ENCODE measurements around the gene SKAP1. TPM values are rescaled to one million over a fixed set of nuclear protein-coding genes. Genes with fewer than 3 reads are reported as not detected.

SKAP1 gene
- total RNA-seq, 1 donor from 2014 or later = not detected

DNA sequence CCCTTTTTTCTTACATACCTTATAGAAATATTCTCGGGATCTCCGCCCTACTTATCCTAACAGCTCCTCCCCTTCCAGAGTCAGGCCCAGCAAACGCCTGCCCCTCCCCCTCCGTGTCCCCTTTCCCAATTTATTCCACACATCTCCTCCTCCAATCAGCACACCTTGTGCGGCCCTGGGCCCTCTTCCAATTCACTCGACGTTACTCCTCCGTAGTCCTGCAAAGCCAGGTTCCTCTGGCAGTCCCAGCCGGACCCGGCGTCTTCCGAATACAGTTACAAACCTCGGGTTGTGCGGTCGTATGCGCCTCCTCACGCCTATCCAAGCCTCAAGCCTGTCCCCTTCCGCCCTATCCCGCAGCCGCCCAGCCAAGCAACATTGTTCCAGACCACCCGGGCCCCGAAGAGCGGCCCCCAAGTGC, 329.4 kb downstream of the SKAP1 start:
- DNase-seq (ENCODE audit: low read depth) (peak; percentile 53), FAIRE-seq (no peak)
- TF ChIP-seq EZH2 (IDR thresholded peaks at IDR 0.05; ENCODE audit: insufficient read depth, low read length) = no peak
- TF ChIP-seq, protein P1, sequence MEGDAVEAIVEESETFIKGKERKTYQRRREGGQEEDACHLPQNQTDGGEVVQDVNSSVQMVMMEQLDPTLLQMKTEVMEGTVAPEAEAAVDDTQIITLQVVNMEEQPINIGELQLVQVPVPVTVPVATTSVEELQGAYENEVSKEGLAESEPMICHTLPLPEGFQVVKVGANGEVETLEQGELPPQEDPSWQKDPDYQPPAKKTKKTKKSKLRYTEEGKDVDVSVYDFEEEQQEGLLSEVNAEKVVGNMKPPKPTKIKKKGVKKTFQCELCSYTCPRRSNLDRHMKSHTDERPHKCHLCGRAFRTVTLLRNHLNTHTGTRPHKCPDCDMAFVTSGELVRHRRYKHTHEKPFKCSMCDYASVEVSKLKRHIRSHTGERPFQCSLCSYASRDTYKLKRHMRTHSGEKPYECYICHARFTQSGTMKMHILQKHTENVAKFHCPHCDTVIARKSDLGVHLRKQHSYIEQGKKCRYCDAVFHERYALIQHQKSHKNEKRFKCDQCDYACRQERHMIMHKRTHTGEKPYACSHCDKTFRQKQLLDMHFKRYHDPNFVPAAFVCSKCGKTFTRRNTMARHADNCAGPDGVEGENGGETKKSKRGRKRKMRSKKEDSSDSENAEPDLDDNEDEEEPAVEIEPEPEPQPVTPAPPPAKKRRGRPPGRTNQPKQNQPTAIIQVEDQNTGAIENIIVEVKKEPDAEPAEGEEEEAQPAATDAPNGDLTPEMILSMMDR (IDR thresholded peaks at IDR 0.05; ENCODE audit: insufficient read depth, low read depth, low read length) = no peak
- Mint-ChIP-seq H3K4me1 (ENCODE audit: low read depth, unreplicated experiment) (no peaks in the 10 kb centered on the region), H3K36me3 (ENCODE audit: low read depth, unreplicated experiment) (peaks cover under 1% of the 10 kb centered on the region), H3K4me3 (ENCODE audit: unreplicated experiment) (peak overlapping the region; percentile 99), H3K27ac (ENCODE audit: unreplicated experiment) (peak overlapping the region; percentile 28), H3K27me3 (ENCODE audit: low read depth, unreplicated experiment) (no peaks in the 10 kb centered on the region), H3K9me3 (ENCODE audit: unreplicated experiment) (no peaks in the 10 kb centered on the region)
- H3K9me3 ChIP-seq (ENCODE audit: insufficient read depth, low read depth, low read length) = no peaks in the 10 kb centered on the region
- peaks cover 3% of the 10 kb centered on the region for H3K36me3 ChIP-seq (ENCODE audit: insufficient read depth, low read length)
- H3K4me3 ChIP-seq (ENCODE audit: insufficient read depth, low read depth, low read length) = peak overlapping the region; percentile 79
- peak overlapping the region; percentile 84 for H3K27ac ChIP-seq (ENCODE audit: low read depth, low read length)
- peaks cover 6% of the 10 kb centered on the region for H3K4me1 ChIP-seq (ENCODE audit: insufficient read depth, low read length)
- no peaks in the 10 kb centered on the region for H3K27me3 ChIP-seq (ENCODE audit: insufficient read depth, low read length)
- H4K20me1 ChIP-seq (ENCODE audit: insufficient read depth, low read length) = peaks cover 43% of the 10 kb centered on the region
- peak overlapping the region; percentile 85 for H3K4me2 ChIP-seq (ENCODE audit: low read length)
- H3K79me2 ChIP-seq (ENCODE audit: insufficient read depth, low read length) = peaks cover 58% of the 10 kb centered on the region
- H2AFZ ChIP-seq (ENCODE audit: low read depth, low read length) = peak overlapping the region; percentile 88
- peak overlapping the region; percentile 85 for H3K9ac ChIP-seq (ENCODE audit: low read length)

DNA sequence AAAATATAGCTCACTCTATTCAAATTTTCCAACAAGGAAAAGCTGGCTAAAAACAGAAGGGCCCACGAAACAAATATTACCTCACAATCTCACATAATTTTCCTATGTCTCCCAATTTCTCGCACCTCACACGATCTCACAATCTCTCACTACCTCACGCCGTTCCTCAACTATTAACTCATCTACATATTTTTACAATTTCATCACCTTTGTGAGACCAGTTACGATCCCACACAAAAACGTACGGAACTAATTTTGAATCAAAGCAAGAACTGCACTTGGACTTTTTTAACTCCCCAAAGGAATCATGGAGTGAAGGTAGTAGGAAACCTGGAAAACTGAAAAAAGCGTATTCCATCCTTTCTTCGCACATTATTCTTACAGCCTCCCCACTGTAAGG, 329.9 kb downstream of the SKAP1 start:
- H3K27me3 ChIP-seq (ENCODE audit: insufficient read depth, low read length) = no peaks in the 10 kb centered on the region
- DNase-seq (ENCODE audit: low read depth) (peak; percentile 75), FAIRE-seq (no peak)
- peak overlapping the region; percentile 85 for H3K4me2 ChIP-seq (ENCODE audit: low read length)
- H3K9ac ChIP-seq (ENCODE audit: low read length) = peak overlapping the region; percentile 85
- Mint-ChIP-seq H3K4me1 (ENCODE audit: low read depth, unreplicated experiment) (no peaks in the 10 kb centered on the region), H3K27ac (ENCODE audit: unreplicated experiment) (peak overlapping the region; percentile 28), H3K9me3 (ENCODE audit: unreplicated experiment) (no peaks in the 10 kb centered on the region), H3K27me3 (ENCODE audit: low read depth, unreplicated experiment) (no peaks in the 10 kb centered on the region), H3K36me3 (ENCODE audit: low read depth, unreplicated experiment) (peaks cover 2% of the 10 kb centered on the region), H3K4me3 (ENCODE audit: unreplicated experiment) (peak overlapping the region; percentile 99)
- TF ChIP-seq EZH2 (IDR thresholded peaks at IDR 0.05; ENCODE audit: insufficient read depth, low read length) = no peak
- TF ChIP-seq, protein P1 (IDR thresholded peaks at IDR 0.05; ENCODE audit: insufficient read depth, low read depth, low read length) = no peak
- H3K36me3 ChIP-seq (ENCODE audit: insufficient read depth, low read length) = peaks cover 3% of the 10 kb centered on the region
- peak overlapping the region; percentile 79 for H3K4me3 ChIP-seq (ENCODE audit: insufficient read depth, low read depth, low read length)
- H2AFZ ChIP-seq (ENCODE audit: low read depth, low read length) = no peak overlapping the region
- H3K79me2 ChIP-seq (ENCODE audit: insufficient read depth, low read length) = peaks cover 62% of the 10 kb centered on the region
- H3K4me1 ChIP-seq (ENCODE audit: insufficient read depth, low read length) = peaks cover 6% of the 10 kb centered on the region
- H3K27ac ChIP-seq (ENCODE audit: low read depth, low read length) = peak overlapping the region; percentile 84
- H4K20me1 ChIP-seq (ENCODE audit: insufficient read depth, low read length) = peaks cover 47% of the 10 kb centered on the region
- no peaks in the 10 kb centered on the region for H3K9me3 ChIP-seq (ENCODE audit: insufficient read depth, low read depth, low read length)

DNA sequence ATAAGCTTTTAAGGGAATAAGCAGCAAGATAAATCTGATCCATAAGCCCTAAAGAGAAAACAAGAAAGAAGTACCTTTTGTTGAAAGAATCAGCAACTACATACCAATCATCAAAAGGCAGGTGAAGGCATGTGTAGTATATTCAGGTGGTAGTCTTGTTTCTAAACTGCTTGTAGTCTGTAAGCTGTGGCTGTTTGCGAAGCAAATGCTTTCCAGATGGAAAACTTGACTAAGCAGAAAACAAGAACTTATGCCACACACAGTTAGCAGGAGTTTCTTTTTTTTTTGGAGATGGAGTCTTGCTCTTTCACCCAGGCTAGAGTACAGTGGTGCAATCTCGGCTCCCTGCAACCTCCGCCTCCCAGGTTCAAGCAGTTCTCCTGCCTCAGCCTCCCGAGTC, 334.4 kb downstream of the SKAP1 start:
- Histone ChIP-seq H3K27ac (ENCODE audit: low read depth, low read length) (no peak overlapping the region), H3K4me3 (ENCODE audit: insufficient read depth, low read depth, low read length) (no peak overlapping the region), H4K20me1 (ENCODE audit: insufficient read depth, low read length) (peaks cover 79% of the 10 kb centered on the region), H3K79me2 (ENCODE audit: insufficient read depth, low read length) (peaks cover 99% of the 10 kb centered on the region), H3K36me3 (ENCODE audit: insufficient read depth, low read length) (peaks cover 7% of the 10 kb centered on the region), H3K9me3 (ENCODE audit: insufficient read depth, low read depth, low read length) (no peaks in the 10 kb centered on the region), H3K9ac (ENCODE audit: low read length) (no peak overlapping the region), H3K27me3 (ENCODE audit: insufficient read depth, low read length) (no peaks in the 10 kb centered on the region), H3K4me2 (ENCODE audit: low read length) (no peak overlapping the region), H2AFZ (ENCODE audit: low read depth, low read length) (no peak overlapping the region), H3K4me1 (ENCODE audit: insufficient read depth, low read length) (peaks cover 6% of the 10 kb centered on the region)
- DNase-seq (ENCODE audit: low read depth) = no peak
- H3K9me3 Mint-ChIP-seq (ENCODE audit: unreplicated experiment) = no peaks in the 10 kb centered on the region
- no peaks in the 10 kb centered on the region for H3K4me1 Mint-ChIP-seq (ENCODE audit: low read depth, unreplicated experiment)
- TF ChIP-seq EZH2 (IDR thresholded peaks at IDR 0.05; ENCODE audit: insufficient read depth, low read length) = no peak
- TF ChIP-seq, protein P1 (IDR thresholded peaks at IDR 0.05; ENCODE audit: insufficient read depth, low read depth, low read length) = no peak
- H3K27ac Mint-ChIP-seq (ENCODE audit: unreplicated experiment) = no peak overlapping the region
- H3K4me3 Mint-ChIP-seq (ENCODE audit: unreplicated experiment) = no peak overlapping the region
- H3K27me3 Mint-ChIP-seq (ENCODE audit: low read depth, unreplicated experiment) = no peaks in the 10 kb centered on the region
- peaks cover 3% of the 10 kb centered on the region for H3K36me3 Mint-ChIP-seq (ENCODE audit: low read depth, unreplicated experiment)
- no peak for FAIRE-seq
